GM18505 (cell line): ENCODE results near the gene TESMIN.

ENCODE experiments used
- ATAC-seq: cut with Tn5 transposase; IDR thresholded peaks from one replicate; pipeline ENCODE4 v1.9.1; 2021; ENCODE audit not compliant: unreplicated experiment
- POLR2A ChIP-seq: IDR thresholded peaks from 4 replicates; pipeline ENCODE4 v1.6.1; 2011; ENCODE audit warnings: borderline replicate concordance; ENCODE audit not compliant: insufficient read depth, insufficient read length; ENCODE audit errors: extremely low read depth

TESMIN gene

GRCh38 chr11:68663482-68664010 is 87.8 kb downstream of the TESMIN start:
- TF ChIP-seq POLR2A, result no peak

GRCh38 chr11:68661697-68662603 is 89.4 kb downstream of the TESMIN start:
- no peak for TF ChIP-seq POLR2A
- ATAC-seq, result no peak

More at GRCh38 chr11:68663482-68664010, 87.8 kb downstream of the TESMIN start:
- ATAC-seq, result no peak

GRCh38 chr11:68661014-68661413 is 90.3 kb downstream of the TESMIN start:
- ATAC-seq, result no peak
- no peak for TF ChIP-seq POLR2A

GRCh38 chr11:68660066-68660810 is 91.1 kb downstream of the TESMIN start:
- ATAC-seq, result no peak
- TF ChIP-seq POLR2A, result no peak

GRCh38 chr11:68659158-68659921 is 92.0 kb downstream of the TESMIN start:
- no peak for ATAC-seq
- no peak for TF ChIP-seq POLR2A

GRCh38 chr11:68658661-68659060 is 92.7 kb downstream of the TESMIN start:
- ATAC-seq, result no peak
- no peak for TF ChIP-seq POLR2A

- no peak for ATAC-seq
- TF ChIP-seq POLR2A, result no peak
Observed at GRCh38 chr11:68658097-68658496, 93.2 kb downstream of the TESMIN start.
